ENCODE data around the gene USO1. TPM values are rescaled to one million over a fixed set of nuclear protein-coding genes. Genes with fewer than 3 reads are reported as not detected.
A peak's percentile ranks its signal among the peaks of the same experiment; 100 is the strongest.
"Not testable (repeated sequence)": the region's sequence is repeated elsewhere in the genome, so short reads cannot be mapped to it uniquely, and the experiment has no call there.

The USO1 gene
- total RNA-seq, 1 donor from 2014 or later = 41.2 TPM

DNA sequence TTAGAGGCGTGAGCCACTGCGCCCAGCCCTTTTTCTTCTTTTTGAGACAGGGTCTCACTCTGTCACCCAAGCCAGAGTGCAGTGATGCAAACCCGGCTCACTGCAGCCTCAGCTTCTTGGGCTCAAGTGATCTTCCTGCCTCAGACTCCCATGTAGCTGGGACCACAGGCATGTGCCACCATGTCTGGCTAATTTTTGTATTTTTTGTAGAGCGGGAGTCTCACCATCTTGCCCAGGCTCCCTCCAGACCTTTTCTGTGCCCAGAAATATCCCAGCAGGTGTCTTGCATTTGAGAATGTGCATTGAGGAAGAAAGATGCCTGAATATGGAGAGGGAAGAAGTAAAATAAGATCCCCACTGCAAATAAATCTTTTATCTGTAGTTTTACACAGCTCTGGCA is 119.2 kb downstream of the USO1 start:
- Mint-ChIP-seq H3K4me3 (no peak overlapping the region), H3K27ac (ENCODE audit: unreplicated experiment) (no peak overlapping the region)

DNA sequence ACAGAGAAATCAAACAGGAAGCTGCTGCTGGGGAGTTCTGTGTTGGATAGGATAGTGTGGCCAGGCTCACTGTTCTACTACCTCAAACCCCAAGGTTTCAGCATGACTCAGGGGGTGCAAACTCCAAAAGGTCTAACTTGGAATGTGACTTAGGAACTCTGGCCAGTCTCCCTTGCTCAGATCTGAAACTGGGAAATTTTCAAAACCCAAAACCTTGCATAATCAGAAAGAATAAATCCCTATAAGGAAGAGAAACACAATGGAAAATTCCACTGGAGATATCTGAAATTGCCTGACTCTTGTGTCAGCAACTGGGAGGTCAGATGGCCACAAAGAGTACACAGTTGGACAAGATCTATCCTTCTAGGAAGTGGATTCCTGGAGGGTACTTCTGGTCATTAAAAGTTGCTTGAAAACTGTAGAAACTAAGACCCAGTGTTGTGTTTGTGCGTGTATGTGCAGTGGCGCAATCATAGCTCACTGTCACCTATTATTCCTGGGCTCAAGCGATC is 119.8 kb downstream of the USO1 start:
- no peaks in the 10 kb centered on the region for H3K27me3 Mint-ChIP-seq (ENCODE audit: low read depth)
- no peak overlapping the region for H3K27ac Mint-ChIP-seq (ENCODE audit: unreplicated experiment)
- no peaks in the 10 kb centered on the region for H3K9me3 Mint-ChIP-seq
- H3K4me3 Mint-ChIP-seq = no peak overlapping the region
- no peaks in the 10 kb centered on the region for H3K36me3 Mint-ChIP-seq (ENCODE audit: low read depth)
- TF ChIP-seq, protein P1, sequence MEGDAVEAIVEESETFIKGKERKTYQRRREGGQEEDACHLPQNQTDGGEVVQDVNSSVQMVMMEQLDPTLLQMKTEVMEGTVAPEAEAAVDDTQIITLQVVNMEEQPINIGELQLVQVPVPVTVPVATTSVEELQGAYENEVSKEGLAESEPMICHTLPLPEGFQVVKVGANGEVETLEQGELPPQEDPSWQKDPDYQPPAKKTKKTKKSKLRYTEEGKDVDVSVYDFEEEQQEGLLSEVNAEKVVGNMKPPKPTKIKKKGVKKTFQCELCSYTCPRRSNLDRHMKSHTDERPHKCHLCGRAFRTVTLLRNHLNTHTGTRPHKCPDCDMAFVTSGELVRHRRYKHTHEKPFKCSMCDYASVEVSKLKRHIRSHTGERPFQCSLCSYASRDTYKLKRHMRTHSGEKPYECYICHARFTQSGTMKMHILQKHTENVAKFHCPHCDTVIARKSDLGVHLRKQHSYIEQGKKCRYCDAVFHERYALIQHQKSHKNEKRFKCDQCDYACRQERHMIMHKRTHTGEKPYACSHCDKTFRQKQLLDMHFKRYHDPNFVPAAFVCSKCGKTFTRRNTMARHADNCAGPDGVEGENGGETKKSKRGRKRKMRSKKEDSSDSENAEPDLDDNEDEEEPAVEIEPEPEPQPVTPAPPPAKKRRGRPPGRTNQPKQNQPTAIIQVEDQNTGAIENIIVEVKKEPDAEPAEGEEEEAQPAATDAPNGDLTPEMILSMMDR (conservative IDR thresholded peaks at IDR 0.05) = no peak
- peaks cover 20% of the 10 kb centered on the region for H3K4me1 Mint-ChIP-seq
- DNase-seq (ENCODE audit: low read depth, low spot score) = no peak

More for the DNA sequence above, 119.2 kb downstream of the USO1 start:
- DNase-seq (ENCODE audit: low read depth, low spot score) = no peak
- Mint-ChIP-seq H3K36me3 (ENCODE audit: low read depth) (no peaks in the 10 kb centered on the region), H3K9me3 (no peaks in the 10 kb centered on the region), H3K27me3 (ENCODE audit: low read depth) (no peaks in the 10 kb centered on the region), H3K4me1 (peaks cover 25% of the 10 kb centered on the region)
- TF ChIP-seq, protein P1 (conservative IDR thresholded peaks at IDR 0.05) = no peak

DNA sequence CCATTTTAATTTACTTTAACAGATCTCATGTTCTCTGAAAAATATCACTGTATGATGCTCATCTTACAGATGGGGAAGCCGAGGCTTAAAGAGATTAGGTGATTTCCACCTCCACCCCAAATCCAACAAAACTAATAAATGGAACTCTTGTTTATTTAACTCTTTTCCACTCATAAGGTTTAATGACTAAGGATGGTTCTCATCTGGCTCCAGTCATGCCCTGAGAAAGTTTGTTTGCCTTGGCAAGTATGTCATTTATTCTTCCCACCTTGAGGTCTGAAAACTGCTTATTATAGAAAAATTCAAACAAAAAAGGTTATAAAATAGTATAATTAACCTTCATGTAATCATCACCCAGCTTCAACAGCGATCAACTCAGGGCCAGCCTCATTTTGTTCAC is 121.6 kb downstream of the USO1 start:
- Mint-ChIP-seq H3K9me3 (no peaks in the 10 kb centered on the region), H3K27ac (ENCODE audit: unreplicated experiment) (no peak overlapping the region), H3K4me1 (peaks cover 18% of the 10 kb centered on the region), H3K27me3 (ENCODE audit: low read depth) (no peaks in the 10 kb centered on the region), H3K4me3 (no peak overlapping the region), H3K36me3 (ENCODE audit: low read depth) (no peaks in the 10 kb centered on the region)
- no peak for DNase-seq (ENCODE audit: low read depth, low spot score)
- TF ChIP-seq, protein P1 (conservative IDR thresholded peaks at IDR 0.05) = no peak

DNA sequence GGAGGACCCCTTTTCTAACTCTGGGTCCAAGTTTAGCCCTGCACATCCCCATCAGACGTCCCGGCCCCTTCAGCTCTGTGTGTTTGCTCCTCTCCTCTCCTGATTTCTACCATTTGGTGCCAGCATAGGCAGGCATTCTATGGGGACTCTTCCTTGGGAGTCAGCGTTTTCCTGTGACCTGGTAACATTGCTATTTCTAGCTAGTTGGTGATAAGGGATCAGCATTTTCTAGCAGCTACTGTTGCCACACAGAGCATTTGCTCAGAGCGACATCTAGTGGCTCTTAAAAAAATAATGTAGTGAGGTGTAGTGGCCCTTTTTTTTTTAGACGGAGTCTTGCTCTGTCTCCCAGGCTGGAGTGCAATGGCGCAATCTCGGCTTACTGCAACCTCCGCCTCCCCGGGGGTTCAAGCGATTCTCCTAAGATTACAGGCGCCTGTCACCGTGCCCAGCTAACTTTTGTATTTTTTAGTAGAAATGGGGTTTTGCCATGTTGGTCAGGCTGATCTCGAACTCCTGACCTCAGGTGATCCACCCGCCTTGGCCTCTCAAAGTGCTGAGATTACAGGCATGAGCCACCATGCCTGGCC is 123.9 kb downstream of the USO1 start:
- peak; percentile 8 for DNase-seq (ENCODE audit: low read depth, low spot score)
- H3K36me3 Mint-ChIP-seq (ENCODE audit: low read depth); H3K27ac Mint-ChIP-seq (ENCODE audit: unreplicated experiment); H3K27me3 Mint-ChIP-seq (ENCODE audit: low read depth); H3K4me1 Mint-ChIP-seq; H3K4me3 Mint-ChIP-seq; H3K9me3 Mint-ChIP-seq: not testable (repeated sequence)
- TF ChIP-seq, protein P1 (conservative IDR thresholded peaks at IDR 0.05) = peak; percentile 81

DNA sequence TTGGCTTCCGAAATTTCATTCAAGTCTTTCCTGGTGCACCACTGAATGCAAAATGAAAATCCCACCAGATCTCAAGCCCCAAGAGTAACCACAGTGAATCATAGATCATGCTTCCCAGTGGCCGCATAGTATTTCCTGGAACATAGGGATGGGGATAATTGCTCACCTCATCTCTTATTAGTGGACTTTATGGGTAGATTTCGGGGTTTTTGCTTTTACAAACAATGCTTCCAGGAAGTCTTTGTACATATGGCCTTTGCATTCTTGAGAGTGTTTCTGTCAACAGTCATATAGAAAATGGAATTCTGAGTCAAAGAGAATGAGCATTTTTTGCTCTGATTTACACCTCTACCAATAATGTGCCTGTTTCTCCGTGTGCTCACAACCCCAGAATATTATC is 124.5 kb downstream of the USO1 start:
- Mint-ChIP-seq H3K36me3 (ENCODE audit: low read depth) (no peaks in the 10 kb centered on the region), H3K4me1 (peaks cover 9% of the 10 kb centered on the region), H3K9me3 (no peaks in the 10 kb centered on the region), H3K27ac (ENCODE audit: unreplicated experiment) (no peak overlapping the region), H3K27me3 (ENCODE audit: low read depth) (no peaks in the 10 kb centered on the region), H3K4me3 (no peak overlapping the region)
- no peak for DNase-seq (ENCODE audit: low read depth, low spot score)
- TF ChIP-seq, protein P1 (conservative IDR thresholded peaks at IDR 0.05) = no peak

All from neural crest cell (in vitro differentiated cells).